ENCODE measurements around the gene TMED4.
A peak's percentile ranks its signal among the peaks of the same experiment; 100 is the strongest.
"Not testable (repeated sequence)": the region's sequence is repeated elsewhere in the genome, so short reads cannot be mapped to it uniquely, and the experiment has no call there.

TMED4 gene

GRCh38 chr7:44607141-44608068 is 25.4 kb upstream of the TMED4 start:
- no peak for DNase-seq

- DNase-seq, result peak; percentile 100
Measured at GRCh38 chr7:44606341-44607140, 24.5 kb upstream of the TMED4 start, which contains the start of gene OGDH. TSS of gene OGDH (plus strand) at chr7:44606627. CDS start at chr7:44624344, 17,717 bp downstream.

GRCh38 chr7:44604941-44605340 is 22.9 kb upstream of the TMED4 start:
- no peak for DNase-seq

GRCh38 chr7:44603193-44603592 is 21.2 kb upstream of the TMED4 start:
- DNase-seq, result no peak

GRCh38 chr7:44602576-44602910 is 20.5 kb upstream of the TMED4 start:
- no peak for DNase-seq

GRCh38 chr7:44599222-44599621 is 17.2 kb upstream of the TMED4 start:
- DNase-seq, result no peak

- not testable (repeated sequence) for DNase-seq
Measured at GRCh38 chr7:44597181-44597580, 15.2 kb upstream of the TMED4 start.

- DNase-seq, result no peak
Measured at GRCh38 chr7:44595934-44596635, 14.1 kb upstream of the TMED4 start.

GRCh38 chr7:44590910-44591309 is 8.9 kb upstream of the TMED4 start:
- DNase-seq, result no peak

GRCh38 chr7:44587843-44588711 is 6.0 kb upstream of the TMED4 start:
- peak; percentile 73 for DNase-seq

- DNase-seq, result no peak
Measured at GRCh38 chr7:44583146-44583865, 1.3 kb upstream of the TMED4 start.

GRCh38 chr7:44580945-44581878 is 819 bp downstream of the TMED4 start:
- peak; percentile 84 for DNase-seq

GRCh38 chr7:44576228-44576627 is 5.8 kb downstream of the TMED4 start:
- DNase-seq, result no peak

GRCh38 chr7:44575054-44575453 is 7.0 kb downstream of the TMED4 start:
- no peak for DNase-seq

- DNase-seq, result no peak
Measured at GRCh38 chr7:44574287-44574872, 7.7 kb downstream of the TMED4 start.

GRCh38 chr7:44573464-44574286 is 8.4 kb downstream of the TMED4 start, which contains the start of gene DDX56:
TSS of gene DDX56 (minus strand) at chr7:44573908. CDS start at chr7:44573895, 13 bp downstream.
- DNase-seq, result peak; percentile 93

GRCh38 chr7:44572771-44573170 is 9.3 kb downstream of the TMED4 start:
- DNase-seq, result no peak

- no peak for DNase-seq
Measured at GRCh38 chr7:44569959-44570358, 12.1 kb downstream of the TMED4 start.

Measured in activated CD8-positive, alpha-beta memory T cell treated with anti-CD3 and anti-CD28 coated beads for 24 hours (primary cell).